ENCODE results near the gene EIF1B. TPM values are rescaled to one million over a fixed set of nuclear protein-coding genes. Genes with fewer than 3 reads are reported as not detected.

The EIF1B gene
- total and polyA plus RNA-seq, 10 of the 15 experiments (the other 5 are each of a cell fraction or from before 2014, with no cell fraction given): 15.4 to 75.6 (median 43.2) TPM

- no peak for TF ChIP-seq CHD1 (IDR thresholded peaks at IDR 0.05; ENCODE audit: low read depth, low read length)
- TF ChIP-seq YY1 (IDR thresholded peaks at IDR 0.05; ENCODE audit: low read depth, low read length): peak; percentile 96
- TF ChIP-seq ZSCAN29 (IDR thresholded peaks at IDR 0.05): no peak
- TF ChIP-seq MEF2B (IDR thresholded peaks at IDR 0.05; ENCODE audit: partially characterized antibody, poor library complexity, severe bottlenecking): no peak
- TF ChIP-seq ETV6 (conservative IDR thresholded peaks at IDR 0.05 in 1 of 2, IDR thresholded peaks at IDR 0.05 in 1 of 2; ENCODE audit: borderline replicate concordance in 1 of 2, low read depth in 1 of 2): no peak
- TF ChIP-seq NFIC (IDR thresholded peaks at IDR 0.05; ENCODE audit: low read depth, low read length): no peak
- no peak for TF ChIP-seq MTA3 (IDR thresholded peaks at IDR 0.05; ENCODE audit: borderline replicate concordance, low read length)
- 0 out of 2 replicates have a peak, but pooled peaks have one; percentile 52 for TF ChIP-seq E2F4 (IDR thresholded peaks at IDR 0.05; ENCODE audit: low read depth, low read length)
- TF ChIP-seq CREB1 (IDR thresholded peaks at IDR 0.05; ENCODE audit: low read depth): peak; percentile 82
- TF ChIP-seq CHD4 (IDR thresholded peaks at IDR 0.05): no peak
- TF ChIP-seq NKRF (conservative IDR thresholded peaks at IDR 0.05): no peak
- no peak for TF ChIP-seq ZNF24 (IDR thresholded peaks at IDR 0.05)
- TF ChIP-seq HDGF (IDR thresholded peaks at IDR 0.05): peak; percentile 89
- no peak for TF ChIP-seq ZBTB33 (IDR thresholded peaks at IDR 0.05)
- TF ChIP-seq SMARCA5 (IDR thresholded peaks at IDR 0.05): peak; percentile 87; the same call in 1 of the 2 replicates
- TF ChIP-seq BCLAF1 (IDR thresholded peaks at IDR 0.05): no peak
- peak; percentile 86 to 87 for TF ChIP-seq IKZF2 (IDR thresholded peaks at IDR 0.05)
- peak; percentile 86; the same call in 1 of the 3 replicates for TF ChIP-seq POU2F2 (IDR thresholded peaks at IDR 0.05; ENCODE audit: borderline replicate concordance, low read depth, low read length)
- peak; percentile 98 for TF ChIP-seq RAD51 (IDR thresholded peaks at IDR 0.05)
- TF ChIP-seq ASH2L (IDR thresholded peaks at IDR 0.05; ENCODE audit: borderline replicate concordance, low read depth): 0 out of 2 replicates have a peak, but pooled peaks have one; percentile 62
- TF ChIP-seq GABPA (IDR thresholded peaks at IDR 0.05; ENCODE audit: low read depth): peak; percentile 74
- peak; percentile 46 to 68; a peak in 3 of 4 replicates for TF ChIP-seq BHLHE40 (IDR thresholded peaks at IDR 0.05; ENCODE audit: borderline replicate concordance in 1 of 2, low read depth in 2 of 2, low read length in 1 of 2)
Observed at GRCh38 chr3:40309418-40309924, at the start of gene EIF1B (continued).

Data from GM12878 (cell line).